Lower leg skin (tissue), 3 donors: ENCODE data around the gene SPATA31C1.

Experiments used
- CTCF ChIP-seq, 3 donors: fragments of 450-650 bp; IDR thresholded peaks; one replicate each; pipeline ENCODE4 v1.5.1; 2016; ENCODE audit warnings: antibody characterized with exemption in 3 of 3, mild to moderate bottlenecking in 3 of 3, moderate library complexity in 2 of 3
- POLR2A ChIP-seq, 2 donors: fragments of 450-650 bp; IDR thresholded peaks; one replicate each; pipeline ENCODE4 v1.6.1; 2016 to 2017; ENCODE audit warnings: antibody characterized with exemption in 2 of 2, mild to moderate bottlenecking in 1 of 2, moderate library complexity in 1 of 2

DNA sequence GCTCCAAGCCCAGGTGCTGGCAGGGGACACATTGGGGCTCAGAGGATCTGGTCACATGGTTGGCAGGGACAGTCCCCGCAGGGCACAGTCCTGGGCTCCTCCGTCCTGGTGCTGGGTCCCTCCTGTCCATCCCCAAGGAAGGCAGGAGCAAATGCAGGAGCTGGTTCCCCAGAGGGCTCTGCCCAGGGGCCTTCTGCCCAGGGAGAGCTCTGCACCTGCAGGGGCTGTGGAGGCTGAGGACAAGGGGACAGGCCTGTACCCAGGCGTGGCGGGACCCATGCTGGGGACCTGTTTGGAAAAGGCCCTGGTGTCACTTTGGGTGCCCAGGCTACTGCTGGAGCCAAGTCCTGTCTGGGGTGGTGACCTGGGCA, 27.9 kb upstream of the SPATA31C1 start:
- TF ChIP-seq CTCF (IDR thresholded peaks at IDR 0.05) (no peak), POLR2A (IDR thresholded peaks at IDR 0.05) (no peak)
